Vein endothelial cell (primary cell): ENCODE results near the gene OR51A7. TPM values are rescaled to one million over a fixed set of nuclear protein-coding genes. Genes with fewer than 3 reads are reported as not detected.

Experiments
- total RNA-seq: library from RNA; depleted of rRNA; stranded (reverse); fragments of >200 nt; gene quantifications from 2 replicates; pipeline ENCODE4 v1.2.3, GENCODE V29; 2012

The OR51A7 gene
- not detected in 2 replicates for total RNA-seq

GRCh38 chr11:4903484-4903883 is at the start of gene OR51A7:
Gene OR51A7, plus strand, starts transcription at chr11:4903783. Its CDS starts 3,587 bp downstream, at chr11:4907370.

GRCh38 chr11:4881860-4882500 is 21.6 kb upstream of the OR51A7 start, which contains the start of gene OR51T1:
Gene OR51T1, plus strand, starts transcription at chr11:4881900. Its CDS starts 0 bp downstream, at chr11:4881900.

GRCh38 chr11:4919250-4919649 is 15.7 kb downstream of the OR51A7 start, which contains the start of gene OR51G2:
Gene OR51G2, minus strand, starts transcription at chr11:4919350. Its CDS starts 3,687 bp downstream, at chr11:4915663.

GRCh38 chr11:4924239-4924638 is 20.7 kb downstream of the OR51A7 start, which contains the start of gene OR51G1:
Gene OR51G1, minus strand, starts transcription at chr11:4924339. Its CDS starts 0 bp downstream, at chr11:4924339.

GRCh38 chr11:4947505-4947904 is 43.9 kb downstream of the OR51A7 start, which contains the start of gene OR51A4:
Gene OR51A4, minus strand, starts transcription at chr11:4947605. Its CDS starts 505 bp downstream, at chr11:4947100.

GRCh38 chr11:4955613-4956012 is 52.0 kb downstream of the OR51A7 start, which contains the start of gene OR51A2:
Gene OR51A2, minus strand, starts transcription at chr11:4955713. Its CDS starts 0 bp downstream, at chr11:4955713.

Other genes with a start within 250 kb of the OR51A7 start
- gene OR51E2, start 205.9 kb upstream of the OR51A7 start, total RNA-seq = not detected in 2 replicates
- gene MMP26, start 199.0 kb upstream of the OR51A7 start, total RNA-seq = not detected in 2 replicates
- not detected in 2 replicates for gene OR51F1, start 133.8 kb upstream of the OR51A7 start, total RNA-seq
- gene OR52R1, start 99.4 kb upstream of the OR51A7 start, total RNA-seq = not detected in 2 replicates
- not detected in 2 replicates for gene OR51F2, start 82.5 kb upstream of the OR51A7 start, total RNA-seq
- gene OR51S1, start 54.6 kb upstream of the OR51A7 start, total RNA-seq = not detected in 2 replicates
- not detected in 2 replicates for gene OR51T1, start 21.9 kb upstream of the OR51A7 start, total RNA-seq
- not detected in 2 replicates for gene OR51G2, start 15.6 kb downstream of the OR51A7 start, total RNA-seq
- gene OR51G1, start 20.6 kb downstream of the OR51A7 start, total RNA-seq = not detected in 2 replicates
- gene OR51A4, start 43.8 kb downstream of the OR51A7 start, total RNA-seq = not detected in 2 replicates
- not detected in 2 replicates for gene OR51A2, start 51.9 kb downstream of the OR51A7 start, total RNA-seq
- not detected in 2 replicates for gene OR51L1, start 91.1 kb downstream of the OR51A7 start, total RNA-seq
- not detected in 2 replicates for gene OR52J3, start 142.7 kb downstream of the OR51A7 start, total RNA-seq
- gene OR52E2, start 155.8 kb downstream of the OR51A7 start, total RNA-seq = not detected in 2 replicates
- gene OR52E1, start 165.8 kb downstream of the OR51A7 start, total RNA-seq = not detected in 2 replicates
- gene OR52A5, start 234.6 kb downstream of the OR51A7 start, total RNA-seq = not detected in 2 replicates